Activated naive CD4-positive, alpha-beta T cell treated with anti-CD3 and anti-CD28 coated beads, Interleukin-2, amount 50 U/mL, for 16 hours (primary cell): Measurements from ENCODE around the gene SLC12A1.

Experiments
- DNase-seq: peaks from one replicate; pipeline ENCODE4 v3.0.0-alpha.2; 2020

The SLC12A1 gene

DNA sequence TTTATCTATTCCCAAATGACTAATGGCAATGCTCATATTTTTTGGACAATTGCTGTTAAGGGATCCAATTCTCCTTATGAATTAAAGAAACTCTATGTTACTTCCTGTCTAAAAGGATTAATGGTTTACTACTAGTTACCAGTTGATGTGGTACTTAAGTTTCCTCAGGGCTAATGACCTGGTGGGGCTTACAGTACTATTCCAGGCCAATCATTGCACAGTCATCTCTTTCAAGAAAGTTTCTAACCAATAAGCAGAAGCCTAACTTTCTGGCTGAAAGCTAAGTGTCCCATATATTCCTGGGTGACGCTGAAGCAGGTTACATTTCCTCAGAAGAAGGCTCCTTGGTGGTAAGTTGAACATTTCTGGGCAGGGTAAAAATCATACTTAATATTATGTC lies at the start of gene SLC12A1:
TSS of gene SLC12A1 (plus strand) at position 322 of the 400 bp plus-strand sequence. CDS start 1,418 bp downstream, outside the sequence.
- no peak for DNase-seq

GRCh38 chr15:48168616-48169015 lies 37.5 kb upstream of the SLC12A1 start:
- DNase-seq, result no peak

- no peak for DNase-seq
Observed at GRCh38 chr15:48170981-48171380, 35.1 kb upstream of the SLC12A1 start.

DNA sequence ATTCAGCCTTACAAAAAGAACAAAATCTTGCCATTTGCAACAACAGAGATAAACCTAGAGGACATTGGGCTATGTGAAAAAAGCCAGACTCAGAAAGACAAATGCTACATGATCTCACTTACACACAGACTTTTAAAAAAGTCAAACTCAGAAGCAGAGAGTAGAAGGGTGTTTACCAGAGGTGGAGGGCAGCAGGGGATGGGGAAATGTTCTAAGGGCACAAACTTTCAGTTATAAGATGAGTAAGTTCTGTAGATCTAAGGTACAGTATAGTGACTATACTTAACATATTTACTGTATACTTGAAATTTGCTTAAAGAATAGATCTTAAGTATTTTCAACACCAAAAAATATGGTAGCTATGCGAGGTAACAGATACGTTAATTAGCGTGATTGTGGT lies 31.0 kb upstream of the SLC12A1 start:
- DNase-seq, result no peak

GRCh38 chr15:48176112-48176511 lies 30.0 kb upstream of the SLC12A1 start:
- no peak for DNase-seq

GRCh38 chr15:48176957-48177356 lies 29.1 kb upstream of the SLC12A1 start:
- no peak for DNase-seq

GRCh38 chr15:48177383-48177765 lies 28.7 kb upstream of the SLC12A1 start:
- no peak for DNase-seq

- DNase-seq, result peak; percentile 68
Observed at GRCh38 chr15:48177766-48178647, 28.1 kb upstream of the SLC12A1 start, which contains the start of gene MYEF2. TSS of gene MYEF2 (minus strand) at chr15:48178295. CDS start at chr15:48178237, 58 bp downstream.

DNA sequence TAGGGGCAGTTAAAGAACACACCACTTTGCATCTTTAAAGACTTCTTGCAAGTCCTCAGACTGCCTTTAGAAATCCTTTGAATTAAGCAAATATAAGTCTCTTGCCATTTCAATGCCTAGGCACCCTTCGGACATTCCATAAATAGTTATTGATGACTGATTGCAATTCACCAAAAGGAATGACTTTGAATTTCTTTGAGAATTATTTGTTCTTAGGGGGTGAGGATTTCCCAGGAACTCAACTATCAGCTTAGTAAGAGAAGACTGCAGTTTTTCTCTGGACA lies 27.5 kb upstream of the SLC12A1 start:
- DNase-seq, result no peak

GRCh38 chr15:48182749-48183148 lies 23.4 kb upstream of the SLC12A1 start:
- DNase-seq, result no peak

DNA sequence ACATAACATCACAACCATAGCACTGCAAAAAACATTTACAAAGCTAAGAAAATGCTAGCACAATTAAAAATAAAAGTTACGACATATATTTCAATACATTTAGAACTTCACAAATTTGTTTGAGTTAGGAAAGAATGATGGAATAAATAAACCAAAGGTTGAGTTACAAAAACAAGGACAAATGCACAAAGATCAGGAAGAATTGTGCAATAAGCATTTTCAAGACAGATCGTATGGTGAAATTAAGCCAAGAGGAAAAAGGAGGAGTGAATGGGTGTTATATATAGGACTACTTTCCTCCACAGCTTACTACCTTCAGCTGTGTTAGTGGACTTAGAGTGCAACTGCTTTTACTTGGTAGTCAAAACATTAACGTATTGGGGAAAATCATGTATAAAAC lies 20.6 kb upstream of the SLC12A1 start:
- DNase-seq, result no peak

GRCh38 chr15:48186271-48186670 lies 19.8 kb upstream of the SLC12A1 start:
- no peak for DNase-seq

DNA sequence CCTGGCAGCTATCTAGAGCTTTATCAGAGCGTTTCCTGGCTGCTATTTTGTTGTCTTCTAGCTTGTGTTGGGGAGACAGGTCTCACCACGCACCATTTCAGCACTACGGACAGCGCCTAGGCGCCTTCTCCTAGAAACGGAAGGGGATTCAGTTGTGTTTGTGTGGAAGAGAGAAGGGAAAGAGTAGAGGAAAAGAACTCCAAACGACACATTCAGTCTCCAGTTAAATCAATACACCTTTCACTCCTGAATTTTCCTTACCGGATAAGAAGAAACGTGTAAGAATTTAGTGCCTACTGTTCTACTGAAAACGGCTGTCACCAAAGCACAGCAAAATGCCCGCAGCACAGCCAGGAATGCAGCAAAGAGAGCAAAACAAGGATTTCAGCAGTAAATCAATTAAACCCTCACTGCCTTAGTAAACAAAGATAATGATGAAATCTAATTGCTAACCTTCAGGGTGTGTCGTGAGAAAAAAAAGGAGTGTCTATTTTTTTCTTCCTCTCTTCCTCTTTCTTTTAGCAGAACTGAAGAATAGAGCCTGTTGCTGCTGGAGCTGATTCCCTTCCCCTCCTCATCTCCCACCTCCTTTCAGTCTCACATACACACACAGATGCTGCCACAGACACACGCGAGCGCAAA lies 15.0 kb upstream of the SLC12A1 start:
- DNase-seq, result peak; percentile 30

GRCh38 chr15:48191574-48192225 lies 14.4 kb upstream of the SLC12A1 start, which contains the start of gene CTXN2:
TSS of gene CTXN2 (plus strand) at chr15:48191665. CDS start at chr15:48201301, 9,636 bp downstream.
- DNase-seq, result no peak

GRCh38 chr15:48202068-48202467 lies 4.0 kb upstream of the SLC12A1 start:
- DNase-seq, result no peak

DNA sequence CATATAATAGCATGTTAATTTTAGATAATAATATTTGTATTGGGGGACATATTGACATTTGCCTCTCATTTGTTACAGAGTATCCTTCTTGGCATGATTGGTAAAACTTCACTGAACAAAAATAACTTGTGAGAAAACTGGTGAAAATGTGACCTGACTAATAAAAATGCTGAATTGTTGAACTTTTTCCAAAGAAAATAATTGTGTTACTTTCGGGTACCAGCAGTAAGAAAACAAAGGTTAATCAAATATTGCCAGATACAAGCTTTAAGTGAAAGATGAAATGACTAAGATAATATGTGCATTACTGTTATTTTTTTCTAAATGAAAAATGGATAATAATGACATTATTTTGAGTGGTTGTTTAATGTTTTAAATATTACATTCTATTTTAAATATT lies 15.2 kb downstream of the SLC12A1 start:
- no peak for DNase-seq

DNA sequence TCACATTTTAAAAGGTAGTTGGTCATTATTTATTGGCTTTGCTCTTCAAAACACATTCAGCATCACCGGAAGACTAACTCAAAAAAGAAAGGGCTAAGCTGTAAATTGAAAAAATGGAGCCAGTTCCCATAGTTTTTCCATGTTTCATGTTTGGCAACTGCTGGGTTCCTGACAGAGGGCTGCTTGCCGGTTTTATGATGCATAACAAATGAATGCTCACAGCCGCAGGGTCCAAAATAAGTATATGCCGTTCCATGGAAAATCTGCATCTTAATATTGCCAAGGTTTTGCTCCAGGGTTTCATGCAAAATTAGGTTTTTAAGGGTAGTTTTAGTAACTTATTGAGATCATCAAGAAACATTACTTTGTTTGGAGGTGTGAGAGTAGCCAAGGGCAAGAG lies 15.8 kb downstream of the SLC12A1 start:
- DNase-seq, result no peak

GRCh38 chr15:48222627-48223026 lies 16.5 kb downstream of the SLC12A1 start:
- DNase-seq, result no peak

- no peak for DNase-seq
Observed at GRCh38 chr15:48225771-48226170, 19.7 kb downstream of the SLC12A1 start.

DNA sequence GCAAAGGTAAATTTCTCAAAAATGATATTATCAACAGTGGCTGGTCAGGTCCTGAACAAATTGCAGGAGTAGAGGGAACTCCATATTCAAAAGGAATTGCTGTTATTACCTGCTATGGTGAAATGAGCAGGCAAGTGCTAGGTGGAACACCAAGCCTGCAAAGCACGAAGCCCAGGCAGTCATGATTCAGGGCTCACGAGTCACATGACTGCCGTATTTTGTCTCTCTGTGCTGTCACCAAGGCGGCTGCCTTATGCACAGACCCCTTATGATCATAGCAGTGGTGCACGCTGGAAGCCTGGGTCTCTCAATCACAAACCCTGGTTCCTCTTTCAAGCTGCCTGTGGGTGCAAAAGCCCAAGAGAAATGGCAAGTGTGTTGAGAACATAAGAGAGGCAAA lies 24.4 kb downstream of the SLC12A1 start:
- DNase-seq, result no peak

DNA sequence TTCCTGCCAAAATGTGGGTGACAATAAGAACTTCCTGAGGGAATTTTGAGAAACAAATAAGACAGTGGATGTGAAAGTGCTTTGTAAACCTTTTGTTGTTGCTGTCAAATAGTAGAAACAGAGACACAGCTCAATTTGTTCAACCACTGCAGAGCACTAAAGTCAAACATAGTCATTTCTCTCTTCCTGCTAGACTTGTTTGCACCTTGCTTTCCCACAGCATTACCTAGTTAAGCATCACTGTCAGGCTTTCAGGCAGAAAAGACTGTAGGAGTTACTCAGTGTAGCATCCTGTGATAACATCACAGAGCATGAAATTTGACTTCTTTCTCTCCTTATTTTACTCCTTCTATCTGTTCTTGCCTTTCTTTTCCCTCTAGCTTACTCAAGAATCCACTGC lies 27.1 kb downstream of the SLC12A1 start:
- no peak for DNase-seq

GRCh38 chr15:48239334-48239733 lies 33.2 kb downstream of the SLC12A1 start:
- no peak for DNase-seq

- no peak for DNase-seq
Observed at GRCh38 chr15:48242015-48242414, 35.9 kb downstream of the SLC12A1 start.

DNA sequence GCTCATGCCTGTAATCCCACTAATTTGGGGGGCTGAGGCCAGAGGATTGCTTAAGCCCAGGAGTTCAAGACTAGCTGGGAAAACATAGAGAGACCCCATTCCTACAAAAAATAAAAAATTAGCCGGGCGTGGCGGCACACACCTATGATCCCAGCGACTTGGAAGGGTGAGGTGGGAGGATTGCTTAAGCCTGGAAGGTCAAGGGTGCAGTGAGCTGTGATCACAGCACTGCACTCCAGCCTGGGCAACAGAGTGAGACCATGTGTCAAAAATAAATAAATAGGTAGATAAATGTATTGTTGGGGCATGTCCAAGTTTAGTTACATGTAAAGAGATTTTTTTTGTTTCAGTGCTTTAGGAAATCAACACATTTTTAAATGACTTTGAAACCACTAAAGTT lies 36.4 kb downstream of the SLC12A1 start:
- no peak for DNase-seq
